Activated naive CD8-positive, alpha-beta T cell treated with anti-CD3 and anti-CD28 coated beads for 36 hours (primary cell): ENCODE results near the gene MPPED2. TPM values are rescaled to one million over a fixed set of nuclear protein-coding genes. Genes with fewer than 3 reads are reported as not detected.

Source experiments
- DNase-seq: peaks from one replicate; pipeline ENCODE4 v3.0.0; 2021
- H3K27ac Mint-ChIP-seq: one replicate; pipeline ENCODE4 v1.8.0; 2022; ENCODE audit warnings: mild to moderate bottlenecking, moderate library complexity, mixed read lengths
- H3K27me3 Mint-ChIP-seq: one replicate; pipeline ENCODE4 v1.8.0; 2022; ENCODE audit warnings: mild to moderate bottlenecking, mixed read lengths
- H3K36me3 Mint-ChIP-seq: one replicate; pipeline ENCODE4 v1.8.0; 2021; ENCODE audit warnings: mild to moderate bottlenecking, mixed read lengths
- H3K4me1 Mint-ChIP-seq: one replicate; pipeline ENCODE4 v1.8.0; 2021; ENCODE audit warnings: mixed read lengths
- H3K4me3 Mint-ChIP-seq: one replicate; pipeline ENCODE4 v1.8.0; 2022; ENCODE audit warnings: mild to moderate bottlenecking, moderate library complexity, mixed read lengths
- H3K9me3 Mint-ChIP-seq: one replicate; pipeline ENCODE4 v1.8.0; 2022; ENCODE audit warnings: mixed read lengths
- total RNA-seq, 2 experiments: library from RNA; stranded (reverse); gene quantifications; one replicate each; pipeline ENCODE4 v1.2.3, GENCODE V29; 2021

MPPED2 gene
- total RNA-seq, 2 experiments from 2014 or later, result 0.19 to 0.62 TPM

DNA sequence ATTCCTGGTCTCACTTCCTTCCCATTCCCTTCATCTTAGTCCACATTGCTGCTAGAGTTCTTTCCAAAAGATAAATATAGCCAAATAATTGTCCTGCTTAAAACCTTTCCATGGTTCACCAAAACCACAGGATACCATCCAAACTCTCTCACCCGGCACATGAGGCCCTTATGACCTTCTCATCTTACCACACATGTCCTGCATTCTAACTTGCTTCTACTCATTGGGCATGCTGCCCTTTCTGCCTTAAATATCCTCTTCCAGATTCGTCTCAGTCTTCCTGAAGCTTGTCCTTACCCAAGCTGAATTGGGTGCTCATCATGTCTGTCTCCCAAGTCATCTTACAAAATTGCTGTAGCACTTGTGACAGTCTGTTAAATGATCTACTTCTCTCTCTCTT lies 114.9 kb downstream of the MPPED2 start:
- H3K9me3 Mint-ChIP-seq, result no peaks in the 10 kb centered on the region
- DNase-seq, result no peak
- no peak overlapping the region for H3K27ac Mint-ChIP-seq
- H3K4me1 Mint-ChIP-seq, result no peaks in the 10 kb centered on the region
- H3K36me3 Mint-ChIP-seq, result no peaks in the 10 kb centered on the region
- H3K27me3 Mint-ChIP-seq, result peaks cover 4% of the 10 kb centered on the region
- no peak overlapping the region for H3K4me3 Mint-ChIP-seq

DNA sequence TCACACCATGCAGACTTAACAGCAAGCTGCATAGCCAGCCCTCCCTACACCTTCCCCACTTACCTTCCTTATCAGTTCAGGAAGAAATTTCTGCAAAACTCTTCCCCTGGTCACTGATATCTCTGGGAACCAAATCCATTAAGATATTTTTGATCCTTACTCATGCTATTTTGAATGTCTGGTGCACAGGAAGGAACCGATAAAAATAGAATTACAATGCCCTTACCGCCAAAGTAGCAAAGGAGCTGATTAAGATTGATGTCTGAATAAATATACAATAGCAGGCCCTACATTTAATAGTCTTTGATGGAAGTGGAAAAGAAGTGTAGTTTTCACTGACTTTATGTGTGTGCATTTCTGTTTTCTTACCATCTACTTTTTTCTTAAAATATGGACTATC lies 117.3 kb downstream of the MPPED2 start:
- Mint-ChIP-seq H3K4me3 (no peak overlapping the region), H3K4me1 (no peaks in the 10 kb centered on the region), H3K27ac (no peak overlapping the region), H3K9me3 (no peaks in the 10 kb centered on the region), H3K36me3 (no peaks in the 10 kb centered on the region), H3K27me3 (no peaks in the 10 kb centered on the region)
- no peak for DNase-seq

DNA sequence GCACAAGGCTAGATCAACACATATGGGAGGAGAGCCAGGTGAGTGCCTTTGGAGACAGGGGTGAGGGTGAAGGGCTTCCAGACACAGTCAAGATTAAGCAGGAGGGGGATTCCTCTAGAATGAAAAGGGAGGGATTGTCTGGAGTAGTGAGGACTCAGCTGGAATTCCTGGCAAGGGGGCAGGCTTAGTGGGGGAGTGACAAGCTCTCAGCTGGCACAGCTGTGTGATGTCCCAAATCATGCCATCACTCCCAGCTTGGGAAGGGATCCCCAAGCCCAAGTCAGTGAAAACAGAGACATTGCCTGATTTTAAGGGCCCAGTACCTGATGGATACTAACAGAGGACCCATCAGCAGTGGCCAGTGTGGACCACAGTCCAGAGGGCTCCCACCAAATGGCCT lies 119.0 kb downstream of the MPPED2 start:
- no peak for DNase-seq
- Mint-ChIP-seq H3K4me1 (no peaks in the 10 kb centered on the region), H3K36me3 (no peaks in the 10 kb centered on the region), H3K9me3 (no peaks in the 10 kb centered on the region), H3K4me3 (no peak overlapping the region), H3K27ac (no peak overlapping the region), H3K27me3 (no peaks in the 10 kb centered on the region)

DNA sequence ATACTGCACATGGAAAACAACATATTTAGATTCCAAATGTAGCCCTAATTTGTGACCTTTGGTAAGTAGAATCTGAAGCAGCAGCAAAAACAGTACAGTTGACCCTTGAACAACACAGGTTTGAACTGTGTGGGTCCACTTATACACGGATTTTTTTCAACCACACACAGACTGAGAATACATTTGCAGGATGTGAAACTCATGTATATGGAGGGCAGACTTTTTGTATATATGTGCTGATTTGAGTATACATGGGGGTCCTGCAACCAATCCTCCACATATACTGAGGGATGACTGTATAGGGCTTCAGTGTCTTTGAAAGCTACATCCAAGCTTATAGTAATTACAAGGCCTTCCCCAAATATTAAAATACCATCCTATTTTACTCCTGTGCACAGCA lies 120.5 kb downstream of the MPPED2 start:
- Mint-ChIP-seq H3K4me3 (no peak overlapping the region), H3K36me3 (no peaks in the 10 kb centered on the region), H3K4me1 (no peaks in the 10 kb centered on the region), H3K9me3 (no peaks in the 10 kb centered on the region), H3K27ac (no peak overlapping the region), H3K27me3 (no peaks in the 10 kb centered on the region)
- no peak for DNase-seq

GRCh38 chr11:30465192-30465591 lies 121.0 kb downstream of the MPPED2 start:
- Mint-ChIP-seq H3K27ac (no peak overlapping the region), H3K4me3 (no peak overlapping the region), H3K27me3 (no peaks in the 10 kb centered on the region), H3K9me3 (no peaks in the 10 kb centered on the region), H3K4me1 (no peaks in the 10 kb centered on the region), H3K36me3 (no peaks in the 10 kb centered on the region)
- no peak for DNase-seq

DNA sequence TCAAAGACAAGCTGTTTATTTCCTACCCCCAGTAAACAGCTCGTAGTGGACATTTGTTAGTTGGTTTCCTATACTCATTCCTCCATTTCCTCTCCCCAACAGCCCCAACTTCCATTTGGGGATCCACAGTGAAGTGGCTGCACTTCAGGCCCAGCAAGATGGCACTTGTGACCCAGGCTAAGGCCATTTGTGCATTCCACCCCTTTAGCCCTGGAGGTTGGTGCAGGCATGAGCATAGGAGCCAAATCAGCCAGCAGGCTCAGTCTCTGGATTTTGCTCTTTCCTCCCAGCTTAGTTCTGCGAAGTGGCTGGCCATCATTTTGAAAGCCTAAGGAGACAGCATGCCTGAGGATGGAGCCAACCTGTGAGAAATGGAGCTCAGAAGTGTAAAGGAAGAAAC lies 122.9 kb downstream of the MPPED2 start:
- H3K4me3 Mint-ChIP-seq, result no peak overlapping the region
- H3K9me3 Mint-ChIP-seq, result no peaks in the 10 kb centered on the region
- DNase-seq, result no peak
- H3K36me3 Mint-ChIP-seq, result no peaks in the 10 kb centered on the region
- H3K4me1 Mint-ChIP-seq, result peaks cover 4% of the 10 kb centered on the region
- no peak overlapping the region for H3K27ac Mint-ChIP-seq
- H3K27me3 Mint-ChIP-seq, result no peaks in the 10 kb centered on the region

DNA sequence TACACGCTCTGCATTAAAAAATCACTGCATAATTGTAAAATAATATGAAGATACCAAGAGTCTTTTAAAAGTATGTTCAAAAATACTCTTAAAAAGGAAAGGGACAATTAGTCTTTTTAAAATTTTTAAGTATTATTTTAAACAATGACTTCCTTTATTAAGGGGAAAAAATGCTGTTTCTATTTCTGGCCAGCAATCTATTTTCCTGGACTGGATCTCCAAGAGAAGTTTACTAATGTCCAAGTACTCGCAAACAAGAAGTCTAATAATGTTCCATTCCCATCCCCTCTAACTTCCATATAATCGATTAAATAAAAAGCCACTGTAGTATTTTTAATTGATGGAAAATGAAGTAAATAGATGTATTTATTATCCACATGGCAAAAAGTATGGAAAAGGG lies 123.7 kb downstream of the MPPED2 start:
- H3K9me3 Mint-ChIP-seq, result no peaks in the 10 kb centered on the region
- H3K4me3 Mint-ChIP-seq, result no peak overlapping the region
- H3K4me1 Mint-ChIP-seq, result peaks cover 4% of the 10 kb centered on the region
- DNase-seq, result no peak
- H3K36me3 Mint-ChIP-seq, result no peaks in the 10 kb centered on the region
- H3K27me3 Mint-ChIP-seq, result no peaks in the 10 kb centered on the region
- no peak overlapping the region for H3K27ac Mint-ChIP-seq

GRCh38 chr11:30459821-30460220 lies 126.3 kb downstream of the MPPED2 start:
- Mint-ChIP-seq H3K27me3 (no peaks in the 10 kb centered on the region), H3K36me3 (no peaks in the 10 kb centered on the region), H3K4me1 (peaks cover 4% of the 10 kb centered on the region), H3K27ac (no peak overlapping the region), H3K4me3 (no peak overlapping the region), H3K9me3 (no peaks in the 10 kb centered on the region)
- DNase-seq, result no peak

- Mint-ChIP-seq H3K36me3 (no peaks in the 10 kb centered on the region), H3K27ac (no peak overlapping the region), H3K4me3 (no peak overlapping the region), H3K4me1 (peaks cover 6% of the 10 kb centered on the region), H3K9me3 (no peaks in the 10 kb centered on the region), H3K27me3 (no peaks in the 10 kb centered on the region)
- DNase-seq, result no peak
Measured at GRCh38 chr11:30459306-30459705, 126.8 kb downstream of the MPPED2 start.

DNA sequence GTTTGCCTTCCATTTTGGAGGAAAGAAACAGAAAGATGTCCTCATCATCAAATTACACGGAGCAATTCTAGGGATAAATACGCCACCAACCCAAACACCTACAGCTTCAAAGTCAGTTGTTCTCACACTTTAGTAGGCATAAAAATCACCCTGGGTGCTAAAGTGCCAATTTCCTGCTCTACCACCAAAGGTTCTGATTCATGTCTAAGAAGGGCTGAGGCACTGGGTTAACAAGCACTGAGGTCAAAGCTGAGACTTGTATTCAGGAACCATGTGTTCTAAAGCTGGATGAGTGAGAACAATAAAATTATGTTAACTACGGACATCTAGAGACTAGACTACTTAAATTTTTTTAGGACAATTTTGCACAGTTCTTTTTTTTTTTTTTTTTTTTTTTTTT lies 127.6 kb downstream of the MPPED2 start:
- H3K36me3 Mint-ChIP-seq, result no peaks in the 10 kb centered on the region
- no peaks in the 10 kb centered on the region for H3K9me3 Mint-ChIP-seq
- H3K27ac Mint-ChIP-seq, result no peak overlapping the region
- H3K4me3 Mint-ChIP-seq, result no peak overlapping the region
- no peaks in the 10 kb centered on the region for H3K27me3 Mint-ChIP-seq
- DNase-seq, result no peak
- peaks cover 8% of the 10 kb centered on the region for H3K4me1 Mint-ChIP-seq

DNA sequence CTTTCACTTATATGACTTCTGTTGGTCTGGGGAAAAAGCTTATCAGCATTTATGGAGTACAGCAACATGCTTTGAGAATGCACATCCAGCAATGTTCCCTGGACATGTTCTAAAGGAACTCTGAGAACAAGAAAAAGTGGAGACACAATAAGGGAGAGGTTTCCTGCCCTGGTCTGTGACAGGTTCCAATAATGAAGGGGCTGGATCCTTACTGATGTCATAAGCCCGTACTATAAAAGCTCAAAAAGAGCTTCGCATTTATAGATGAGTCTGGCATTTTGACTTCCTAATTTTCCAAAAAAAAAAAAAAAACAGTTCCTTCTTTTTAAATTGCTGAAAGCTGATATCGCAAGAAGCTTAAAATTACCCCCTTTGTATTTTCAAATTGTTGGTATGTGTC lies 129.1 kb downstream of the MPPED2 start:
- DNase-seq, result no peak
- Mint-ChIP-seq H3K9me3 (no peaks in the 10 kb centered on the region), H3K4me1 (peaks cover 8% of the 10 kb centered on the region), H3K36me3 (no peaks in the 10 kb centered on the region), H3K4me3 (no peak overlapping the region), H3K27me3 (no peaks in the 10 kb centered on the region), H3K27ac (no peak overlapping the region)

DNA sequence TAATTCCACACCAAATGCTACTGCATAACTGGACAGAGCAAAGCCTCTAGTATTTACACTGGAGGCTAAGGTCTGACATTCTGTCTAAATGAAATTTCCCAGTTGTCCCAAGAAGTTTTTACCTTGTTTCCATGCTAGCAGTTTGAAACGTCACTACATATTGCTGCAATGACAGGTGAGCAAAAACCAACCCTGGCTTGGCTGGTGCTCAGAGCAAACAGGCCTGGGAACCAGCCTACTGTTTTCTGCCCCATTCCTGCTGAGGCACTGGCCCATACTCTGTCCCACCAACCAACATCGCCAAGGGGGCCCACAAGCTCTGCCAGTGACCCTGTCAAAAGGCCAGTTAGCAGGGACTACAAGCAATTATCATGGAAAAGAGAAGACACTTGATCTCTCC lies 131.1 kb downstream of the MPPED2 start:
- Mint-ChIP-seq H3K36me3 (no peaks in the 10 kb centered on the region), H3K4me3 (no peak overlapping the region), H3K9me3 (no peaks in the 10 kb centered on the region), H3K4me1 (peaks cover 8% of the 10 kb centered on the region), H3K27ac (no peak overlapping the region), H3K27me3 (no peaks in the 10 kb centered on the region)
- no peak for DNase-seq

DNA sequence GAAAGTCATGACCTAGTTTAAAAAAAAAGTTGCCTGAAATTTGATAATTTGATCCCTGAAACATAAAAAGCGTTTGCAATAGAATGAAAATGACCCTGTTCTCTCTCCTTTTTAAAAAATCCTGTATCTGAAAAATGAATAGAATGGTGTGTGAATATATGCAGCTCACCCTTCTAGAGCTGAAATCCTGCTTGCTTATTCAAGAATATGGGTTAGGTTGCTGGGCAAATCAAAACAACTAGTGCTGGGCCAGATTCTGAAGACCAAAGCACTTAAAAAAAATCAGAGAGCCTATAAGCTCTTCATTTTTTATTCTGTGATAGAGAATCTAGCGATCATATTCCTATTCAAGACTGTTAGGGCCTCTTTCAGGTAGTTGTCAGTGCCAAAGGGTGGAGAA lies 131.6 kb downstream of the MPPED2 start:
- H3K27me3 Mint-ChIP-seq, result no peaks in the 10 kb centered on the region
- no peaks in the 10 kb centered on the region for H3K9me3 Mint-ChIP-seq
- H3K36me3 Mint-ChIP-seq, result no peaks in the 10 kb centered on the region
- H3K4me1 Mint-ChIP-seq, result peaks cover 8% of the 10 kb centered on the region
- no peak overlapping the region for H3K27ac Mint-ChIP-seq
- no peak for DNase-seq
- no peak overlapping the region for H3K4me3 Mint-ChIP-seq

- Mint-ChIP-seq H3K4me3 (no peak overlapping the region), H3K9me3 (no peaks in the 10 kb centered on the region), H3K4me1 (peaks cover 4% of the 10 kb centered on the region), H3K36me3 (no peaks in the 10 kb centered on the region), H3K27ac (no peak overlapping the region), H3K27me3 (peaks cover under 1% of the 10 kb centered on the region)
- no peak for DNase-seq
Measured at GRCh38 chr11:30454111-30454510, 132.0 kb downstream of the MPPED2 start.

- H3K36me3 Mint-ChIP-seq, result no peaks in the 10 kb centered on the region
- H3K27ac Mint-ChIP-seq, result no peak overlapping the region
- H3K4me1 Mint-ChIP-seq, result peaks cover 4% of the 10 kb centered on the region
- no peak overlapping the region for H3K4me3 Mint-ChIP-seq
- H3K9me3 Mint-ChIP-seq, result no peaks in the 10 kb centered on the region
- DNase-seq, result no peak
- peaks cover 4% of the 10 kb centered on the region for H3K27me3 Mint-ChIP-seq
Measured at GRCh38 chr11:30453705-30454104, 132.4 kb downstream of the MPPED2 start.

DNA sequence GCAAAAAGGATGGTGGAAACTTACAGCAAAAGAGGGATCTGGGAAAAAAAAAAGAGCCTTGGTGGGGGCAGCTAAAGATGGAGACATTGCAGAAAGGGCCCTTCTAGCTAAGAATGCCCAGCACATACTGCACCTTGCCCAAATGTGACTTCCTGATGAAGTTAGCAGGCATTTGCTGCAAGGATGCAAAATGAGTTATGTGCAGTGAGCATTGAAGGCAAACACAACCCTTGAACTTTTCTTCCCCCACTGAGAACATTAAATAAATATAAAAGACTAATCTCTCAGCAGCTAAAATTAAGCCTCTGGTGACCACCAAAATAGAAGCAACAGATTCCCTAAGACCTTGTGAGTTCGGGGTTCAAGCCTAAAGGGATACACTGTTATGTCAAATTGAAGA lies 133.3 kb downstream of the MPPED2 start:
- H3K36me3 Mint-ChIP-seq, result no peaks in the 10 kb centered on the region
- H3K27ac Mint-ChIP-seq, result no peak overlapping the region
- H3K4me1 Mint-ChIP-seq, result peaks cover 4% of the 10 kb centered on the region
- peaks cover 4% of the 10 kb centered on the region for H3K27me3 Mint-ChIP-seq
- H3K4me3 Mint-ChIP-seq, result no peak overlapping the region
- H3K9me3 Mint-ChIP-seq, result no peaks in the 10 kb centered on the region
- DNase-seq, result no peak

DNA sequence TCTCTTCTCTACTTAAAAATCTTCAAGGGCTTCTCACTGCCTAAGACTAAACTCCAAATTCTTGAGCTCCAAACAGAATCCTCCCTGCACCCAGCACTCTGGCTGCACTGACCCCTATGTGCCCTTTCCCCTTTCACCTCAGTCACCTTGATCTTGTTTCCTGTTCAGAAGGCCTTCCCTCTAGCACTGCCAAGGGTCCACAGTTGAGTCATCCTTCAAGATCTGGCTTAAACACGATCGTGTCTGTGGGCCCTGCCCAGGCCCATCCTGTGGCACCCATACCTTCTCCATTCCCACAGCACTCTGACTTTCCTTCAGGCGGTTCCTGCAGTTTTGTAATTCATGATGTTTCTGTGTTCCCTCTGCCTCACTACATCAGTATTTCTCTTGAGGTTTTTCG lies 134.0 kb downstream of the MPPED2 start:
- Mint-ChIP-seq H3K9me3 (no peaks in the 10 kb centered on the region), H3K36me3 (no peaks in the 10 kb centered on the region), H3K27me3 (peaks cover 4% of the 10 kb centered on the region), H3K4me3 (no peak overlapping the region), H3K4me1 (peaks cover 4% of the 10 kb centered on the region), H3K27ac (no peak overlapping the region)
- no peak for DNase-seq
